IPS-18a (cell line): ENCODE results near the gene SPRR2D.
"Not testable (repeated sequence)": the region's sequence is repeated elsewhere in the genome, so short reads cannot be mapped to it uniquely, and the experiment has no call there.

Experiments
- H3K27ac ChIP-seq: one replicate; pipeline ENCODE4 v1.5.1; 2013; ENCODE audit warnings: low read length
- H3K27me3 ChIP-seq: one replicate; pipeline ENCODE4 v1.6.1; 2013; ENCODE audit warnings: mild to moderate bottlenecking, low read length; ENCODE audit not compliant: control insufficient read depth, insufficient read depth
- H3K36me3 ChIP-seq: one replicate; pipeline ENCODE4 v1.6.1; 2013; ENCODE audit warnings: low read depth, low read length; ENCODE audit not compliant: control insufficient read depth
- H3K4me1 ChIP-seq: one replicate; pipeline ENCODE4 v1.6.1; 2013; ENCODE audit warnings: low read depth, low read length; ENCODE audit not compliant: control insufficient read depth
- H3K4me3 ChIP-seq: one replicate; pipeline ENCODE4 v1.5.1; 2013; ENCODE audit warnings: low read length
- H3K9ac ChIP-seq: one replicate; pipeline ENCODE4 v1.6.1; 2013; ENCODE audit warnings: mild to moderate bottlenecking, low read length, moderate library complexity
- H3K9me3 ChIP-seq: one replicate; pipeline ENCODE4 v1.6.1; 2013; ENCODE audit warnings: low read depth, low read length; ENCODE audit not compliant: control insufficient read depth

SPRR2D gene

DNA sequence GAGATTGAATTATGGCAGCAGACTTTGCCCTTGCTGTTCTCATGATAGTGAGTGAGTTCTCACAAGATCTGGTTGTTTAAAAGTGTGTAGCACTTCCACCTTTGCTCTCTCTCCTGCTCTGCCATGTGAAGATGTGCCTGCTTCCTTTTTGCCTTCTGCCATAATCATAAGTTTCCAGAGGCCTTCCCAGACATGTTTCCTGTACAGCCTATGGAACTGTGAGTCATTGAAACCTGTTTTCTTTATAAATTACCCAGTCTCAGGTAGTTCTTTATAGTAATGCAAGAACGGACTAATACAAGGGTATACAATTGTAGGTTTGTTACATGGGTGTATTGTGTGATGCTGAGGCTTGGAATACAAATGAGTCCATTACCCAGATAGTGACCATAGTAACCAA is 5.7 kb downstream of the SPRR2D start:
- no peak overlapping the region for H3K27ac ChIP-seq
- no peaks in the 10 kb centered on the region for H3K36me3 ChIP-seq
- no peaks in the 10 kb centered on the region for H3K27me3 ChIP-seq
- no peak overlapping the region for H3K4me3 ChIP-seq
- no peaks in the 10 kb centered on the region for H3K9me3 ChIP-seq
- no peaks in the 10 kb centered on the region for H3K4me1 ChIP-seq
- H3K9ac ChIP-seq = no peak overlapping the region

DNA sequence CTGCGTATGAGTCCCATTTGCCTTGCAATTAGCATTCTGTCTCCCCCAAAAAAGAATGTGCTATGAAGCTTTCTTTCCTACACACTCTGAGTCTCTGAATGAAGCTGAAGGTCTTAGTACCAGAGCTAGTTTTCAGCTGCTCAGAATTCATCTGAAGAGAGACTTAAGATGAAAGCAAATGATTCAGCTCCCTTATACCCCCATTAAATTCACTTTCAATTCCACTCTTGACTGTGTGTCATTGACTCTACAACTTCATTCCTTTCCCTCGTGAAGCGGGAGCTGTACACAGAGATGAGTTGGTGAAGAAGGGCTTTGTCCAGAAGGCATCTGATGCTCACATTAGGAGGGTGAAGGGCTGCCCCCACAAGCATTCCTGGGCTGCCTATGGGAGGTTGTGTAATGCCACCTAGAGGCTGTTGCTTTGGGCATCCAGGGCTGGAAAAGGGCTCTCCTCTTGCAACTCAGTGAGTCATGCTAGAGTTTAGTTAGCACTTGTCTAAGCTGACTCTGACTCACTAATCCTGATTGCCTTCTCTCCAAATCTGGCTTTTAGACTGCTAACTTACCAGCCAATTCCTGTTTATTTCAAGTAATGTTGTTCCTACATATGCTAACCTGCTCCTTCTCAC is 8.1 kb downstream of the SPRR2D start:
- H3K27me3 ChIP-seq = no peaks in the 10 kb centered on the region
- no peak overlapping the region for H3K4me3 ChIP-seq
- no peaks in the 10 kb centered on the region for H3K36me3 ChIP-seq
- no peaks in the 10 kb centered on the region for H3K9me3 ChIP-seq
- H3K27ac ChIP-seq = no peak overlapping the region
- no peaks in the 10 kb centered on the region for H3K4me1 ChIP-seq
- H3K9ac ChIP-seq = no peak overlapping the region

DNA sequence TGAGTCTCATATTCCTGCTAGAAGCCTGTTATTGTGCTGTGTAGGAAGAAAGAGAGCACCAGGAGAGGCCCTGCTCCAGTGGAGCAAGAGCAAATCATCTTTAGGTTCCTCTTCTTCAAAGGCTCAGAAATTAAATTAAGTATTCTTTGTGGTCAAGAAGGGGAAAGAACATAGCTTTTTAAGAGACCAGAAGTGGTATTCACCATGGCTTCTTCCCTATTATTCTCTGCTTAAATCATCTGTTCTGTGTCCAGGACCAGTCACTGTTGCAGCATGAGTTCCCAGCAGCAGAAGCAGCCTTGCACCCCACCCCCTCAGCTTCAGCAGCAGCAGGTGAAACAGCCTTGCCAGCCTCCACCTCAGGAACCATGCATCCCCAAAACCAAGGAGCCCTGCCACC is 8.8 kb downstream of the SPRR2D start:
- no peaks in the 10 kb centered on the region for H3K9me3 ChIP-seq
- H3K4me1 ChIP-seq = no peaks in the 10 kb centered on the region
- no peak overlapping the region for H3K27ac ChIP-seq
- no peaks in the 10 kb centered on the region for H3K36me3 ChIP-seq
- H3K9ac ChIP-seq = no peak overlapping the region
- no peak overlapping the region for H3K4me3 ChIP-seq
- H3K27me3 ChIP-seq = no peaks in the 10 kb centered on the region

DNA sequence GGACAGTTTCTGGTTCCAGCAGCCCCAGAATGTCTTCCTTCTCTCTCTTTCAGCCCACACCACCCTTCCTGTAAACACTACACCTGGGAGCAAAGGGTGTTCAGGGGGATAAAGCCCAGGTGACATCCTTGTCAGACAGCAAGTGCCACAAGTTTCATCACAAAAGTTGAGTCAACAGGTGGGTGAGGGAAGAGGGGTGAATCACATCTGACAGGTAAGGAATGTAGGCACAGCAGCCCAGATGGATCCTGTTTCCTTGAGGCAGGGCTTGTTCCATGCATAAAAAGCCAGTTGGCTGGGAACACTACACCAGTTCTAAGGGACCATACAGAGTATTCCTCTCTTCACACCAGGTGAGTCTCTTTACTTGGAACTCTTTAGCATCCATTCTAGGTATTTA is 10.0 kb downstream of the SPRR2D start, which contains the start of gene SPRR1B:
Gene SPRR1B (plus strand): TSS at position 309 of the 400 bp plus-strand sequence. CDS start 1,143 bp downstream, outside the sequence.
- no peak within 1 kb of the TSS for H3K27ac ChIP-seq
- no peaks in the 10 kb centered on the region for H3K4me1 ChIP-seq
- H3K4me3 ChIP-seq = no peak within 1 kb of the TSS
- no peaks in the 10 kb centered on the region for H3K36me3 ChIP-seq
- H3K9ac ChIP-seq = no peak within 1 kb of the TSS
- H3K27me3 ChIP-seq = no peaks in the 10 kb centered on the region
- no peaks in the 10 kb centered on the region for H3K9me3 ChIP-seq

DNA sequence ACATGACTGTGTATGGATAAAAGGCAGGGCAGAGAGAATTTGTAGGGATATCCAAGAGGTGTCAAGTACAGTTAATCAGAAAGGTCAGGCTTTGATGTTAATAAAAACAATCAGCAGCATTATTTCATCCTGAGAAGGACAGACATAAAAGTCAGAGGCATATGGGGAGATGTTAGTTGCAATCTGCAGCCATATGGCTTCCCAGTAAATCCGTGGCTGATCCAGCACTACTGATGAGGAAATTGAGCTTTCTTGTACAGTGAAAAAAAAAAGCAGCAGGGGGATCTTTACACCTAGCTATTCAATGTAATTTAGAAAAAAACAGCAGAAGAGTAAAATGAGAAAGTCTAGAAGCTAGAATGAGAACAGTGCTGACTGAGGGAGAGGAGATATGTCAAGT is 12.2 kb downstream of the SPRR2D start:
- no peaks in the 10 kb centered on the region for H3K9me3 ChIP-seq
- H3K4me3 ChIP-seq = no peak overlapping the region
- H3K4me1 ChIP-seq = no peaks in the 10 kb centered on the region
- H3K27ac ChIP-seq = no peak overlapping the region
- no peaks in the 10 kb centered on the region for H3K36me3 ChIP-seq
- H3K9ac ChIP-seq = no peak overlapping the region
- no peaks in the 10 kb centered on the region for H3K27me3 ChIP-seq

DNA sequence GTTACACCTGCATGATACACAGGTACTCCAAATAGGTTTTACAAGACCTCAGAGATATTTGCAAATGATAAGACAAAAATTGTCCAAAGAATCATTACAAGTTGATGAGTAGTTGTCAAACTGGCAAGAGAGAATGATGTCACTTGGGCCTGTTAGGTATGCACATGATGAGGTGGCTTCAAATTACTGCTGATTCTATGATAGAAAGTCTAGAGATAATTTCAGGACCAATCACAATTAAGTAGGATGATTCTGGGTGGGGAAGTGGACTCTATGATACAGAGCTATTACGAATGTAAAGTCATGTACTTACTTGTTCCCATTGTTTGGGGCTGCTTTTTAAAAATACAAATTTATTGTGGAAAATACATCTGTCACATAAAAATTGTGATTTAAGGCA is 15.1 kb downstream of the SPRR2D start:
- Histone ChIP-seq H3K4me3 (no peak overlapping the region), H3K4me1 (peaks cover 4% of the 10 kb centered on the region), H3K27ac (no peak overlapping the region), H3K9ac (no peak overlapping the region), H3K9me3 (no peaks in the 10 kb centered on the region), H3K36me3 (no peaks in the 10 kb centered on the region), H3K27me3 (no peaks in the 10 kb centered on the region)

DNA sequence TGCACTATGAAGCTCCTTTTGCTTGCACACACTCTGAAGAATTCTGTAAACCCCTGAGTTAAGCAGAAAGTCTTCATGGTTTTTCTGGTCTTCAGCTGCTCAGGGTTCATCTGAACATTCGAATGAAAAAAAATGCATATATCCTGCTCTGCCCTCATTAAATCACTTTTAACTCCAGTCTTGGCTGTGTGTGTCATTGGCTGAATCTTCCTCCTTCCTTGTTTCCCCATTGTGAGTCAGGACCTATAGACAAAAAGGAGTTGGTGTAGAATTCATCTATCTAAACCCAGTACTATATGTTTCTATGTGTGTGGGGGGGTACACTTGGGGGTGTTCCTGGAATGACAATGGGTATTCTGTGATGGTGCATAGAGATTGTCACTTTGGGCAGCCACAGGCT is 16.5 kb downstream of the SPRR2D start:
- Histone ChIP-seq H3K9ac (no peak overlapping the region), H3K4me1 (peaks cover 4% of the 10 kb centered on the region), H3K27ac (no peak overlapping the region)

DNA sequence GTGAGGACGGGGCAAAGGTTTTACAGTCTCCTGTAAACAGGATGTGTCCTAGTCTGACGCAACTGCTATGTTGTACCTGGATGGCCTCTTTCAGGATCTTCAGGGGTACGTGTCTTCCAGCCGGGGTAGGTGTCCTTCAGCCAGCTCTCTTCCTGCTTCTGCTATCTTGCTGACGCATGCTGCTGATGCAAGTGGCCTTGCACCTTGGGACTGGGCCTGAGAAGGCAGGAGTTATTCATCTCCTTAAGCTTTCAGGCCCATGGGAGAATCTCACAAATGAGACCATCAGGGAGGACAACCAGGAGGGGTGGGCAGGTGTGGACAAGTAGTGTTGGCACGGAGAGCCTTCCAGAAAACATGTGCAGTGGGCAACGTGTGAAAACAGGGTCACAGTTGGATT is 17.8 kb downstream of the SPRR2D start:
- Histone ChIP-seq H3K9ac (no peak overlapping the region), H3K4me1 (peaks cover 4% of the 10 kb centered on the region), H3K4me3 (no peak overlapping the region), H3K36me3 (no peaks in the 10 kb centered on the region), H3K27ac (no peak overlapping the region), H3K9me3 (no peaks in the 10 kb centered on the region), H3K27me3 (no peaks in the 10 kb centered on the region)

More for the DNA sequence above, 16.5 kb downstream of the SPRR2D start:
- Histone ChIP-seq H3K36me3 (no peaks in the 10 kb centered on the region), H3K27me3 (no peaks in the 10 kb centered on the region), H3K9me3 (no peaks in the 10 kb centered on the region), H3K4me3 (no peak overlapping the region)

DNA sequence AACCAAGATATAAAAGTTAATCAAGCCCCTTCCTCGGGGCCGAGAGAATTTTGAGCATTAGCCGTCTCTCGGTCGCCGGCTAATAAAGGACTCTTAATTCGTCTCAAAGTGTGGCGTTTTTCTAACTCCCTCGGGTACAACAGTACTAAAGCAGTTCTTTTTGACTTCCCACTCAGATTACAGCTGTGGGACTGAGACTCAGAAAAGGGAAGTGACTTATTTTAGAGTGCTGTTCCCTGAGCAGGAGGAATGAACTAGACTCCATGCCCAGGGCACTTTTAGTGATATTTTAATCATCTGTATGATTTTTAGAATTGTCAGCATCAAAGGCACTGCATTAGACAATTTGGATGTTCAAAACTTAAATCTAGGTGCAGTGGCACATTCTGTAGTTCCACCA is 18.6 kb downstream of the SPRR2D start:
- H3K9ac ChIP-seq, H3K9me3 ChIP-seq, H3K27me3 ChIP-seq, H3K36me3 ChIP-seq, H3K4me3 ChIP-seq, H3K27ac ChIP-seq, H3K4me1 ChIP-seq: not testable (repeated sequence)

DNA sequence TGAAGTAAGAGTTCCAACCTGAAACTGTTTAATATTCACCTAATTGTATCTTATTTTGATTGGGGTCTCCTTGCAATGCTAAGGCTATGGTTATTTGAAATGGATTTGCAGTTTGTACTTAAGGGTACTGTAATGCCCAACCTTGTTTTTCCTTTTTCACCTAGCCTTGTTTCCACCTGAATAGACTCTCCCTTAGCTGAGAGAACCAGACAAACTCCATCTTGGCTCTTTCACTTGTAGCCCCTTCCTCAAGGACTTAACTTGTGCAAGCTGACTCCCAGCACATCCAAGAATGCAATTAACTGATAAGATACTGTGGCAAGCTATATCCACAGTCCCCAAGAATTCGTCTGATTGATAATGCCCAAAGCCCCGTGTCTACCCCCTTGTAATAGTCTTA is 19.1 kb downstream of the SPRR2D start:
- H3K27me3 ChIP-seq, H3K36me3 ChIP-seq, H3K4me3 ChIP-seq, H3K27ac ChIP-seq, H3K9ac ChIP-seq, H3K4me1 ChIP-seq, H3K9me3 ChIP-seq: not testable (repeated sequence)

DNA sequence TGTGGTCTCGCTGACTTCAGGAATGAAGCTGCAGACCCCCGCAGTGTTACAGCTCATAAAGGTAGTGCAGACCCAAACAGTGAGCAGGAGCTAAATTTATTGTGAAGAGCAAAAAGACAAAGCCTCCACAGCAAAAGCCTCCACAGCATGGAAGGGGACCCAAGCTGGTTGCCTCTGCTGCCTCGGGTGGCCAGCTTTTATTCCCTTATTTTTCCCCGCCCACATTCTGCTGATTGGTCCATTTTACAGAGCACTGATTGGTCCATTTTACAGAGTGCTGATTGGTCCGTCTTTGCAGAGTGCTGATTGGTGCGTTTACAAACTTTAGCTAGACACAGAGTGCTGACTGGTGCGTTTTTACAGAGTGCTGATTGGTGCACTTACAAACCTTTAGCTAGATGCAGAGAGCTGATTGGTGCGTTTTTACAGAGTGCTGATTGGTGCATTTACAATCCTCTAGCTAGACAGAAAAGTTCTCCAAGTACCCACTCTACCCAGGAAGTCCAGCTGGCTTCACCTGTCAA is 29.6 kb downstream of the SPRR2D start:
- H3K27ac ChIP-seq, H3K9ac ChIP-seq, H3K27me3 ChIP-seq, H3K4me1 ChIP-seq, H3K36me3 ChIP-seq, H3K4me3 ChIP-seq: not testable (repeated sequence)
- peaks cover 13% of the 10 kb centered on the region for H3K9me3 ChIP-seq

DNA sequence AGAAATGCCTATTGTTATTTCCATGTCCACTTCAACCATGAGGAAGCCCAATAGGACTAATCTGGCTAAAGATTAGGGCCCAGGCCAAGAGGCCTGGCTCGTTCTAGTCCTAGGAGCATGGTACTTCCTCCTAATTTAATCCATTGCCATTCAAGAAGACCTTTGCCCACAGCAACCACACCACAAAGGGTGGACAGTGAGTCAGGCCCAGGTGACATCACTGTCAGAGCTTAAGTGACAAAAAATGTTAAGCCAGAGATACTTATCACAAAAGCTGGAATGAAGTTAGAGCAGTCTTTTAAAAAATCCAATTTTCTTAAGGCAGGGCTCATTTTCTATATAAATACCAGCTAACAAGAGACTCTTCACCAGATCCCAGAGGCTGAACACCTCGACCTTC is 39.5 kb downstream of the SPRR2D start, which contains the start of gene SPRR3:
Gene SPRR3 (plus strand): TSS at position 368 of the 400 bp plus-strand sequence. CDS start 1,272 bp downstream, outside the sequence.
- Histone ChIP-seq H3K4me1 (no peaks in the 10 kb centered on the region), H3K27ac (no peak within 1 kb of the TSS), H3K9me3 (no peaks in the 10 kb centered on the region), H3K9ac (no peak within 1 kb of the TSS), H3K27me3 (no peaks in the 10 kb centered on the region), H3K36me3 (no peaks in the 10 kb centered on the region), H3K4me3 (no peak within 1 kb of the TSS)
